Endodermal cell (in vitro differentiated cells): ENCODE measurements around the gene BRPF3. TPM values are rescaled to one million over a fixed set of nuclear protein-coding genes. Genes with fewer than 3 reads are reported as not detected.

Experiments
- DNase-seq: peaks from one replicate; pipeline ENCODE4 v3.0.0-alpha.2; 2017
- H3K27ac ChIP-seq: 2 replicates; pipeline ENCODE4 v1.5.1; 2013; ENCODE audit warnings: mild to moderate bottlenecking, low read depth, low read length, moderate library complexity
- H3K27me3 ChIP-seq: 2 replicates; pipeline ENCODE4 v1.6.1; 2013; ENCODE audit warnings: mild to moderate bottlenecking, low read length, moderate library complexity; ENCODE audit not compliant: insufficient read depth, control insufficient read depth, poor library complexity, severe bottlenecking
- H3K36me3 ChIP-seq: 2 replicates; pipeline ENCODE4 v1.7.0; 2013; ENCODE audit warnings: mild to moderate bottlenecking, low read length, moderate library complexity; ENCODE audit not compliant: control insufficient read depth, insufficient read depth
- H3K4me1 ChIP-seq: one replicate; pipeline ENCODE4 v1.7.0; 2013; ENCODE audit warnings: low read length; ENCODE audit not compliant: control insufficient read depth, insufficient read depth
- H3K4me3 ChIP-seq: 2 replicates; pipeline ENCODE4 v1.5.1; 2013; ENCODE audit warnings: mild to moderate bottlenecking, low read length, moderate library complexity
- H3K9ac ChIP-seq: 2 replicates; pipeline ENCODE4 v1.6.1; 2013; ENCODE audit warnings: mild to moderate bottlenecking, low read length, moderate library complexity; ENCODE audit not compliant: poor library complexity, severe bottlenecking; ENCODE audit errors: extremely low read depth
- H3K9me3 ChIP-seq: 2 replicates; pipeline ENCODE4 v1.6.1; 2013; ENCODE audit warnings: mild to moderate bottlenecking, low read length, moderate library complexity; ENCODE audit not compliant: control insufficient read depth
- H3K27ac Mint-ChIP-seq: 2 replicates; pipeline ENCODE4 v1.8.0; 2020; ENCODE audit warnings: mixed read lengths
- H3K27me3 Mint-ChIP-seq: 2 replicates; pipeline ENCODE4 v1.8.0; 2021; ENCODE audit warnings: mild to moderate bottlenecking, mixed read lengths; ENCODE audit not compliant: insufficient read depth
- H3K36me3 Mint-ChIP-seq: 2 replicates; pipeline ENCODE4 v1.8.0; 2020; ENCODE audit warnings: low read depth, mixed read lengths
- H3K4me1 Mint-ChIP-seq: 2 replicates; pipeline ENCODE4 v1.8.0; 2020; ENCODE audit warnings: mixed read lengths
- H3K4me3 Mint-ChIP-seq: 2 replicates; pipeline ENCODE4 v1.8.0; 2020; ENCODE audit warnings: mild to moderate bottlenecking, moderate library complexity, mixed read lengths
- H3K9me3 Mint-ChIP-seq: 2 replicates; pipeline ENCODE4 v1.8.0; 2020; ENCODE audit warnings: mild to moderate bottlenecking, mixed read lengths
- CTCF ChIP-seq: fragments of 200-600 bp; sonication (generic); conservative IDR thresholded peaks from 2 replicates; pipeline ENCODE4 v1.5.0; 2021; ENCODE audit warnings: antibody characterized with exemption, mild to moderate bottlenecking
- WGBS, 2 experiments: methylation state at CpG; one replicate each; pipeline versions ENCODE4 v1.1.5 to v1.1.7; 2013; ENCODE audit warnings: missing lambda C conversion rate in 2 of 2, mixed read lengths in 1 of 2; ENCODE audit not compliant: insufficient coverage in 1 of 2, insufficient read length in 1 of 2; 5-methylcytosine and 5-hydroxymethylcytosine counted together
- total RNA-seq, 2 donors: library from RNA; stranded (reverse); fragmentation: NEBNext Ultra II Directional in 1 of 2; extraction: Animal tissue kit (Norgen Biotek cat#: 25700) in 1 of 2; gene quantifications; 2 replicates in 1 of 2; 3 replicates in 1 of 2; pipeline ENCODE4 v1.2.1, GENCODE V29; 2021

The BRPF3 gene
- total RNA-seq, 2 donors from 2014 or later: 30.4 to 46.8 TPM

- peaks cover 14% of the 10 kb centered on the region for H3K9me3 ChIP-seq
- DNase-seq: no peak
- H3K4me3 ChIP-seq: no peak overlapping the region
- no peaks in the 10 kb centered on the region for H3K4me1 ChIP-seq
- 93 to 100% methylated on average over 2 to 4 of the region's 4 CpGs for WGBS, 2 experiments
- Mint-ChIP-seq H3K4me3 (no peak overlapping the region), H3K27me3 (peaks cover 20% of the 10 kb centered on the region), H3K4me1 (peaks cover 11% of the 10 kb centered on the region), H3K27ac (no peak overlapping the region), H3K9me3 (peaks cover 5% of the 10 kb centered on the region), H3K36me3 (no peaks in the 10 kb centered on the region)
- H3K27me3 ChIP-seq: no peaks in the 10 kb centered on the region
- no peak for TF ChIP-seq CTCF
- no peaks in the 10 kb centered on the region for H3K36me3 ChIP-seq
- H3K27ac ChIP-seq: no peak overlapping the region
- no peak overlapping the region for H3K9ac ChIP-seq
Measured at GRCh38 chr6:36267731-36268477, 71.4 kb downstream of the BRPF3 start.

GRCh38 chr6:36268478-36269275, 72.1 kb downstream of the BRPF3 start:
- H3K9me3 Mint-ChIP-seq: peaks cover 5% of the 10 kb centered on the region
- no peaks in the 10 kb centered on the region for H3K4me1 ChIP-seq
- DNase-seq: no peak
- H3K4me1 Mint-ChIP-seq: peaks cover 14% of the 10 kb centered on the region
- no peak overlapping the region for H3K27ac ChIP-seq
- H3K9ac ChIP-seq: no peak overlapping the region
- peaks cover 14% of the 10 kb centered on the region for H3K9me3 ChIP-seq
- H3K27me3 Mint-ChIP-seq: peaks cover 22% of the 10 kb centered on the region
- no peak overlapping the region for H3K4me3 Mint-ChIP-seq
- no peak for TF ChIP-seq CTCF
- no peak overlapping the region for H3K4me3 ChIP-seq
- no peaks in the 10 kb centered on the region for H3K27me3 ChIP-seq
- H3K36me3 ChIP-seq: no peaks in the 10 kb centered on the region
- no peaks in the 10 kb centered on the region for H3K36me3 Mint-ChIP-seq
- H3K27ac Mint-ChIP-seq: no peak overlapping the region
- WGBS, 2 experiments: 88 to 94% methylated on average over 6 to 11 of the region's 12 CpGs

GRCh38 chr6:36269834-36270705, 73.5 kb downstream of the BRPF3 start, which contains the start of gene PNPLA1:
Gene PNPLA1 (plus strand): TSS chr6:36270060. CDS start chr6:36270460, 400 bp downstream.
- WGBS, 2 experiments: 75 to 90% methylated on average over 10 to 32 of the region's 32 CpGs
- Histone ChIP-seq H3K36me3 (no peaks in the 10 kb centered on the region), H3K4me3 (no peak within 1 kb of the TSS), H3K9ac (no peak within 1 kb of the TSS), H3K4me1 (no peaks in the 10 kb centered on the region), H3K27ac (no peak within 1 kb of the TSS), H3K27me3 (no peaks in the 10 kb centered on the region), H3K9me3 (peaks cover 14% of the 10 kb centered on the region)
- no peak for TF ChIP-seq CTCF
- DNase-seq: peak; percentile 79
- Mint-ChIP-seq H3K4me1 (peaks cover 14% of the 10 kb centered on the region), H3K9me3 (peaks cover 5% of the 10 kb centered on the region), H3K27ac (no peak within 1 kb of the TSS), H3K4me3 (no peak within 1 kb of the TSS), H3K27me3 (peaks cover 30% of the 10 kb centered on the region), H3K36me3 (no peaks in the 10 kb centered on the region)
